Measurements from ENCODE around the gene AP2A1.
"Not testable (repeated sequence)": the region's sequence is repeated elsewhere in the genome, so short reads cannot be mapped to it uniquely, and the experiment has no call there.

Gene AP2A1

GRCh38 chr19:49766930-49767299 is at the start of gene AP2A1:
Gene AP2A1 (plus strand): TSS chr19:49767001. CDS start chr19:49767134, 133 bp downstream.
- DNase-seq: no peak

DNA sequence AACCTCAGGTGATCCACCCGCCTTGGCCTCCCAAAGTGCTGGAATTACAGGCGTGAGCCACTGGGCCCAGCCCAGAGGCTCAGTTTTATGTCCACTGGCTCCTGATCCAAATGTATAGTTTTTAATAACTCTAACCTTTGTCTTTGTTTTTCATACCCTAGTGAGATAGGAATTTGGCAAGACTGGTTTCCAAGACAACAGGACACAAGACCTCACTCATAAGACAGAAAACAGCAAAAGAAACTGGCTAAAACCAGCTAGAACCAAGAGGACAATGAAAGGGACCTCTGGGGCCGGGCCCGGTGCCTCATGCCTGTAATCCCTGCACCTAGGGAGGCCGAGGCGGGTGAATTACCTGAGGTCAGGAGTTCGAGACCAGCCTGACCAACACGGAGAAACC is 48.3 kb upstream of the AP2A1 start:
- DNase-seq: no peak

DNA sequence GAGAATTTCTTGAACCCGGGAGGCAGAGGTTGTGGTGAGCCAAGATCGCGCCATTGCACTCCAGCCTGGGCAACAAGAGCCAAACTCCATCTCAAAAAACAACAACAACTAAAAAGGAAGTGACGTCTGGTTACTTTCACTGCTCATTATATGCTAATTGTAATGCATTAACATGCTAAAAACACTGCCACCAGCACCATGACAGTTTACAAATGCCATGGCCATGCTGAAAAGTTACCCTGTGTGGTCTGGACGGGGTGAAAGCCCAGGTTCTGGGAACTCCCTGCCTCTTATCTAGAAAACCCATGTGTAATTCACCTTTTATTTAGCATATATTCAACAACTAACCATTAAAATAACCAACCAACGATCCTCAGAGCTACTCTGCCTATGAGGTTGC is 47.8 kb upstream of the AP2A1 start:
- no peak for DNase-seq

- DNase-seq: not testable (repeated sequence)
Measured at GRCh38 chr19:49719420-49719819, 47.4 kb upstream of the AP2A1 start.

DNA sequence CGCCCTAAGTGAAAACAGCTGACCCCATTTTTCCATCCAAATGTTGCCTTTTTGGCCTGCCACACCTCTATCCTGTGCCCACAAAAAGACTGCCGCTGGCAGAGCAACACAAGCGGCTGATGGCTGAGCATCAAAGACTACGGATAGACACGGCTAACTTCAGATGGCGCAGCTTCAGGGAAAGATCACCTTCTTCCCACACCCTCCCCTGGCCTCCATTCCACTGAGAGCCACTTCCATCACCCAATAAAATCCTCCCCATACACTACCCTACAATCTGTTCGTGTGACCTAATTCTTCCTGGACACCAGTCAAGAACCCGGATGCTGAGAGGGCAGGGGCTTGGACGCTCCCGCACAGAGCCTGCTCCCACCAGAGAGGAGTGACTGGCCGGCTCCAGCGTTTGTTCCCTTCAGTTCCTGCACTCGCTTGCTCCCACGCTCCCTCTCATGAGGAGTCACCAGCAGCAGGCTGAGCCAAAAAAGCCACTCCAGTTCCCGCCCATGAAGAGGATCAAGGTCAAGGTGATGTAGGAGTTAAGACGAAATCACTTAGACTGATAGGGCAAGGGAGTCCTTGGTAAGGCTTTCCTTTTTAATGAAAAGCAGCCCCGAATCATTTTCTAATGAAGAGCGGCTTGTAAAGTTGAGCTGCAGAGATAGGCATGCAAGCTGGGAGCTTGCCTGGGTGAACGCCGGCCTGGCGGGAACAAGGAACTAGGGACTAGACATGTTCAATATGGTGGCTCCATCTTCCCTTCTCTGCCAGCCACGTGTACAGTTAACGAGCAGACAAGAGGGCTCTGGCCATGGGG is 39.4 kb upstream of the AP2A1 start:
- DNase-seq: no peak

GRCh38 chr19:49730166-49730565 is 36.6 kb upstream of the AP2A1 start:
- no peak for DNase-seq

GRCh38 chr19:49738268-49738667 is 28.5 kb upstream of the AP2A1 start:
- no peak for DNase-seq

DNA sequence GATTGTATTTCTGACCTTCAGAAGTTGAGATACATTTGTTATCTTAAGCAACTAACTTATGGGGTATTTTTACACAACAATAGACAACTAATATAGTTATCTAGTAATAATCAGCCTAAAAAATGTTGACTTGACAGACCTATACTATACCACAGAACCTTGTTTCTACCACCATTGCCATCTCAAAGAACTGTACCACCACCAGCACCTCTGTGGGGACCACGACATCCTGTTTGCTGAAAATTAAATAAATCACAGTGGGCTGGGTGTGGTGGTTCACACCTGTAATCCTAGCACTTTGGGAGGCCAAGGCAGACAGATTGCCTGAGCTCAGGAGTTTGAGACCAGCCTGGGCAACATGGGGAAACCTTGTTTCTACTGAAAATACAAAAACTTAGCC is 27.7 kb upstream of the AP2A1 start:
- no peak for DNase-seq

GRCh38 chr19:49739933-49740332 is 26.9 kb upstream of the AP2A1 start:
- no peak for DNase-seq

- DNase-seq: no peak
Measured at GRCh38 chr19:49741210-49741844, 25.5 kb upstream of the AP2A1 start.

DNA sequence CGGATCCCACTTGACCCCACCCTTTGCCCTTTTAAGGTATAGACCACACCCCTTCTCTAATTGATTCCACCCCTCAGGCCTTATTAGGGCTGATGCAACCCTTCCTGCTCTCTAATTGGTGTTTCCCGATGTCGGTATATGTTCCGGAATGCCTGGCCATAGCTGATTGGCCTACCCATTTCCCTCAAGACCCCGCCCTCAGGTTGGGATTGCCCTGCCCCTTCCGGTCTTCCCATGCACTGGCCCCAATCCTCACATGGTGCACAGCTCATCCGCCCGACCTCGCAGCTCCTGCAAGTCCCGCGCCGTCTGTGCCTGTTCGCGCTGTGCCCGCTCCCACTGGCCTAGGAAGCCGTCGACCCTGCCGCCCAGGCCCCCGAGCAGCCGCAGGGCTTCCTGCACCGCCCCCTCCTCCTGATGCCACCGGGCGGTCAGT is 21.8 kb upstream of the AP2A1 start:
- no peak for DNase-seq

DNA sequence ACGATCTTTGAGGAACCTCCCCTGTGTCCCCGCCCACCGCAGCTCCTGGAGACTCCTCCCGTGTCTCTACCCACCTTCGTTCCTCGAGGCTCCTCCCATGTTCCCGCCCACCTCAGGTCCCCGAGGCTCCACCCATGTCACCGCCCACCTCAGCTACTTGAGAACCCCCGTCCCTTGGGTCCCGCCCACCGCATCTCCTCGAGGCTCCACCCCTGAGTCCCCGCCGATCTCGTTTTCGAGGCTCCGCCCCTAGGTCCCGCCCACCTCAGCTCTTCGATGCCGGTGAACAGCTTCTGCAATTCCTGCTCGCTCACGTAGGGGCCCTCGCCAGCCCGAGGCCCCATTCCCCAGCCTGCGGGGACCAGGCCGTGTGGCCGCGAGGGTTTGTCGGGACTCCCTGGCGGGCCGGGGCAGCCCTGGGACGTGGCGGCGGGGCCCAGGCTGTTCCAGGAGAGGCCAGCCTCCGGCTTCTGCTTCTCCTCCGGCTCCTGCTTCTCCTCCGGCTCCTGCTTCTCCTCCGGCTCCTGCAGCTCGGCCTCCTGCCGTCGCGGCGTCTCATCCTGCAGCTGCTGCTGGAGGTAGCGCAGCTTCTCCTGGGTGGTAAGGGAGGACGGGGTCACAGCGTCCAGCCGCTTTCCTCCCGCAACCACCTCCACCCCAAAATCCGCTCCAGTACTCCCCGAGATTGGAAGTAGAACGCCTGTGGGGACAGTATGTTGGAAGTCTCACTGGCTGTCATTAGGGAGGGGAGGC is 20.4 kb upstream of the AP2A1 start:
- DNase-seq: peak; percentile 70

- DNase-seq: no peak
Measured at GRCh38 chr19:49749055-49749716, 17.6 kb upstream of the AP2A1 start.

- DNase-seq: no peak
Measured at GRCh38 chr19:49749771-49750170, 17.0 kb upstream of the AP2A1 start.

GRCh38 chr19:49752701-49753100 is 14.1 kb upstream of the AP2A1 start:
- no peak for DNase-seq

DNA sequence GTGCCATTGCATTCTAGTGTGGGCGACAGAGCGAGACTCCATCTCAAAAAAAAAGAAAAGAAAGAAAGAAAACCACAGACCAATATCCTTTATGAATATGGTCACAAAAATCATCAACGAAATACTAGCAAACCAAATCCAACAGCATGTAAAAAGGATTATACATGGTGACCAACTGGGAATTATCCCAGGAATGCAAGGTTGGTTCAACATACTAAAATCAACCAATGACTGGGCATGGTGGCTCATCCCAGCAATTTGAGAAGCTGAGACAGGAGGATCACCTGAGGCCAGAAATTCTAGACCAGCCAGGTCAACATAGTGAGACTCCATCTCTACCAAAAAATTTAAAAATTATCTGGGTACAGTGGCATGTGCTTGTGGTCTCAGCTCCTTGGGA is 10.8 kb upstream of the AP2A1 start:
- DNase-seq: no peak

GRCh38 chr19:49758292-49758691 is 8.5 kb upstream of the AP2A1 start:
- DNase-seq: no peak

DNA sequence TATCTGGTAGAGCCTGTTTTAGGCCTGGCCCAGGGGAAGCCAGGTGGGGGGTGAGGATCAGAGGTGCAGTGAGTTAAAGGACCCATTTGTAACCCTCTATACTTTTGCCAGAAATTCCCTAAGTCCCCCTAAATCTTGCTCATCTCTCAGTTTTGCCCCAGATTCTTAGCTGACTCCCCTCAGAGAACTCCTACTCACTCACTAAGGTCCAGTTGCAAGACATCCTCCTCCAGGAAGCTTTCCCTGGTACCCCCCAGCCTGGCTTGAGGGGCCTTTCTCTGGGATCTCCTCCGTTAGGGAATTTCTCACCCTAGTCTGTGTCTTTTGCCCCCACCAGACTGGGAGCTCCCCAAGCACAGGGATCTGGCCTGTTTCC is 5.6 kb upstream of the AP2A1 start:
- DNase-seq: no peak

GRCh38 chr19:49761625-49762311 is 5.0 kb upstream of the AP2A1 start:
- DNase-seq: no peak

GRCh38 chr19:49763230-49763629 is 3.6 kb upstream of the AP2A1 start, which contains the start of gene TSKS:
Gene TSKS (minus strand): TSS chr19:49763306. CDS start chr19:49763247, 59 bp downstream.
- DNase-seq: no peak

DNA sequence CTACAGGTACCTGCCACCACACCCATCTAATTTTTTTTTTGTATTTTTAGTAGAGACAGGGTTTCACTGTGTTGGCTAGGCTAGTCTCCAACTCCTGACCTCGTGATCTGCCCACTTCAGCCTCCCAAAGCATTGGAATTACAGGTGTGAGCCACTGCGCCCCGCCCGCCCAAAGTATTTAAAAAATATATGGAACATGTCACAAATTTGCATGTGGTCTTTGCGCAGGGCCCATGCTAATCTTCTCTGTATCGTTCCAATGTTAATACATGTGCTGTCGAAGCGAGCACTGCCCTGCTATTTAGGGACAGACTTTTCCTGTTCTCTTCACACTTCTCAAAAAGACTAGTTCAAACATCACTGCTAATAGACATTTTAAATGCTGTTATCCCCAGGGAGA is 2.5 kb upstream of the AP2A1 start:
- no peak for DNase-seq

Measured in CD4-positive, alpha-beta T cell treated with Interleukin-17A for 1 hour (primary cell).